NAMALWA (cell line): ENCODE data around the gene NR2F1.
A peak's percentile ranks its signal among the peaks of the same experiment; 100 is the strongest.
"Not testable (repeated sequence)": the region's sequence is repeated elsewhere in the genome, so short reads cannot be mapped to it uniquely, and the experiment has no call there.

Source experiments
- DNase-seq: peaks from one replicate; pipeline ENCODE4 v3.0.0-alpha.2; 2015; ENCODE audit warnings: low spot score

Gene NR2F1

GRCh38 chr5:93582677-93583438 lies at the start of gene NR2F1:
Gene NR2F1 (plus strand): TSS chr5:93583222. CDS start chr5:93585024, 1,802 bp downstream.
- DNase-seq = peak; percentile 33

GRCh38 chr5:93545872-93546271 lies 37.1 kb upstream of the NR2F1 start:
- no peak for DNase-seq

- not testable (repeated sequence) for DNase-seq
Observed at GRCh38 chr5:93549594-93549993, 33.4 kb upstream of the NR2F1 start.

- DNase-seq = no peak
Observed at GRCh38 chr5:93557021-93557604, 25.9 kb upstream of the NR2F1 start.

GRCh38 chr5:93566091-93566490 lies 16.9 kb upstream of the NR2F1 start:
- no peak for DNase-seq

GRCh38 chr5:93567424-93567823 lies 15.6 kb upstream of the NR2F1 start:
- no peak for DNase-seq

GRCh38 chr5:93569300-93570160 lies 13.5 kb upstream of the NR2F1 start:
- DNase-seq = no peak

- DNase-seq = no peak
Observed at GRCh38 chr5:93570294-93571113, 12.5 kb upstream of the NR2F1 start.

GRCh38 chr5:93571114-93571949 lies 11.7 kb upstream of the NR2F1 start:
- DNase-seq = no peak

GRCh38 chr5:93572101-93572607 lies 10.9 kb upstream of the NR2F1 start:
- no peak for DNase-seq

GRCh38 chr5:93572608-93573353 lies 10.2 kb upstream of the NR2F1 start:
- DNase-seq = no peak

GRCh38 chr5:93573354-93574351 lies 9.4 kb upstream of the NR2F1 start:
- no peak for DNase-seq

- no peak for DNase-seq
Observed at GRCh38 chr5:93574491-93575305, 8.3 kb upstream of the NR2F1 start.

GRCh38 chr5:93575461-93576414 lies 7.3 kb upstream of the NR2F1 start:
- no peak for DNase-seq

GRCh38 chr5:93576994-93577853 lies 5.8 kb upstream of the NR2F1 start:
- no peak for DNase-seq
